CD4-positive, alpha-beta memory T cell (primary cell): ENCODE results near the gene SCYL3. TPM values are rescaled to one million over a fixed set of nuclear protein-coding genes. Genes with fewer than 3 reads are reported as not detected.

Source experiments
- CTCF ChIA-PET: fragments of 350-600 bp; sonication (Branson Sonifier 250); formaldehyde crosslinking; loops from one replicate; lab custom pipeline; 2021; ENCODE audit warnings: inconsistent platforms; ENCODE audit not compliant: partially characterized antibody; lab: Charles Lee
- POLR2A ChIA-PET: fragments of 350-600 bp; sonication (Branson Sonifier 250); formaldehyde crosslinking; loops from one replicate; lab custom pipeline; 2021; ENCODE audit not compliant: partially characterized antibody; lab: Charles Lee
- DNase-seq, 5 donors: peaks; one replicate each; pipeline versions ENCODE4 v3.0.0 to v3.0.0-alpha.2; 2020 to 2022; ENCODE audit warnings: mixed read lengths in 1 of 5
- H3K27ac ChIP-seq: one replicate; pipeline ENCODE4 v1.7.0; 2013; ENCODE audit warnings: low read depth, low read length
- H3K27me3 ChIP-seq: 2 replicates; pipeline ENCODE4 v1.7.0; 2013; ENCODE audit warnings: mild to moderate bottlenecking, low read length, moderate library complexity; ENCODE audit not compliant: insufficient read depth
- H3K36me3 ChIP-seq: 2 replicates; pipeline ENCODE4 v1.7.0; 2013; ENCODE audit warnings: mild to moderate bottlenecking, low read length, moderate library complexity; ENCODE audit not compliant: insufficient read depth
- H3K4me1 ChIP-seq: 2 replicates; pipeline ENCODE4 v1.7.0; 2013; ENCODE audit warnings: mild to moderate bottlenecking, low read length, moderate library complexity; ENCODE audit not compliant: insufficient read depth
- H3K4me3 ChIP-seq, 2 donors: one replicate each; pipeline ENCODE4 v1.7.0; 2013; ENCODE audit warnings: low read length in 2 of 2, mild to moderate bottlenecking in 1 of 2
- H3K9me3 ChIP-seq, 2 donors: one replicate each; pipeline ENCODE4 v1.7.0; 2013; ENCODE audit warnings: low read length in 2 of 2, control low read depth in 1 of 2; ENCODE audit not compliant: control insufficient read depth in 1 of 2
- H3K27ac Mint-ChIP-seq, 7 donors: one replicate each; pipeline ENCODE4 v1.8.0; 2020 to 2021; ENCODE audit warnings: mixed read lengths in 7 of 7, mild to moderate bottlenecking in 6 of 7, inconsistent platforms in 3 of 7, moderate library complexity in 3 of 7
- H3K27me3 Mint-ChIP-seq, 2 donors: one replicate each; pipeline ENCODE4 v1.8.0; 2020 to 2021; ENCODE audit warnings: mixed read lengths in 2 of 2
- H3K36me3 Mint-ChIP-seq, 2 donors: one replicate each; pipeline ENCODE4 v1.8.0; 2020 to 2021; ENCODE audit warnings: mixed read lengths in 2 of 2, inconsistent platforms in 1 of 2, mild to moderate bottlenecking in 1 of 2
- H3K4me1 Mint-ChIP-seq, 4 donors: one replicate each; pipeline ENCODE4 v1.8.0; 2020 to 2021; ENCODE audit warnings: mixed read lengths in 4 of 4, mild to moderate bottlenecking in 1 of 4
- H3K4me3 Mint-ChIP-seq, 8 donors: one replicate each; pipeline ENCODE4 v1.8.0; 2020 to 2021; ENCODE audit warnings: mixed read lengths in 8 of 8, mild to moderate bottlenecking in 7 of 8, moderate library complexity in 6 of 8, inconsistent platforms in 3 of 8
- H3K9me3 Mint-ChIP-seq, 8 donors: one replicate each; pipeline ENCODE4 v1.8.0; 2020 to 2021; ENCODE audit warnings: mixed read lengths in 8 of 8, mild to moderate bottlenecking in 5 of 8, inconsistent platforms in 3 of 8, moderate library complexity in 1 of 8
- intact Hi-C: fragments of 100-400 bp; cut with micrococcal nuclease; formaldehyde crosslinking; loops from one replicate; pipeline ENCODE4 v1.15.1; 2023
- polyA plus RNA-seq, 2 donors: library from polyadenylated mRNA; unstranded; fragments of 300-500 nt; fragmentation: Illumina TruSeq; gene quantifications; one replicate each; pipeline ENCODE4 v1.2.3, GENCODE V29; 2021
- total RNA-seq, 2 experiments: library from RNA; stranded (reverse); gene quantifications; one replicate each; pipeline ENCODE4 v1.2.3, GENCODE V29; 2021

The SCYL3 gene
- total and polyA plus RNA-seq, 4 experiments from 2014 or later = 14.4 to 24.3 (median 19.6) TPM

DNA sequence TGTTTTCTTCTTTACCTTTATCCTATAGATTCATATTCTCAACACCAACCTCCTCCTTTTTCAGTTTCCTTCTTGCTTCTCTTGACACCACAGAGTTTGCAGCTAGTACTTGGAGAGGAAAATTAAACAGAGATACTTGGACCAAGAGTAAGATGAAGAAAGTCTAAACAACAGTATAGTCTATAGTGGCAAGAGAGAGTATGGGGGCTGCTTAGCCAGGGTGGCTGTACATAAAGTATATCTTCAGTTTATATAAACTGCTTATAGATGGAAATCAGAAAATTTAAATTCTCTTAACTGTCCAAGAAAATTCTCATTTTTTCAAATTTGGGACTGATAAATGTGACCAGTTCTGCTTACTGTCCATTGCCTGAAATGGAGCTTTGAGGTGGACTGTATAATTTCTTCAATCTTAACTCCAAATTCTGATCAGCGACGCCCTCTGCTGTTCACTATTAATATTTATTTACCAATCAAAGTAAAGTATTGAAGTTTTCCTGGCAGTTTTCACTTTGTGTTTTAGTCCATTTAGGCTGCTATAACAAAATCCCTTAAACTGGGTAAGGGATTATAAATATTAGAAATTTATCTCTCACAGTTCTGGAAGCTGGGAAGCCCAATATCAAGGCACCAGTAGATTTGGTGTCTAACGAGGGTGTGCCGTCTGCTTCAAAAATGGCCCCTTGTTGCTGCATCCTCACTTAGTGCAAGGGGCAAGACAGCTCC, 84.2 kb downstream of the SCYL3 start:
- H3K27me3 ChIP-seq = no peaks in the 10 kb centered on the region
- intact Hi-C loops = loop anchor here (1.0 kb wide), 4 partner anchors 97 to 263 kb away; partner anchors contain the start of gene F5
- H3K4me3 ChIP-seq = no peak overlapping the region
- H3K9me3 ChIP-seq = no peaks in the 10 kb centered on the region
- no peaks in the 10 kb centered on the region for H3K9me3 Mint-ChIP-seq
- peak overlapping the region in 1 of 7 donors; percentile 38 for H3K27ac Mint-ChIP-seq
- H3K4me1 ChIP-seq = no peaks in the 10 kb centered on the region
- H3K27me3 Mint-ChIP-seq = no peaks in the 10 kb centered on the region
- H3K27ac ChIP-seq = no peak overlapping the region
- ChIA-PET CTCF (interaction anchor here (0.7 to 9.0 kb wide), 18 partner anchors 8 to 1206 kb away, joined by 3 to 110 read pairs (median 6); partner anchors contain the start of gene F5), POLR2A (interaction anchor here (1.6 kb wide), 1 partner anchor 14 kb away, joined by 4 read pairs; the partner anchor contains the start of gene METTL18)
- peak in 4 of 5 donors; percentile 31 to 37 (median 34) for DNase-seq
- no peaks in the 10 kb centered on the region for H3K36me3 ChIP-seq
- H3K4me1 Mint-ChIP-seq = peaks cover 0 to 1% (median 0%) of the 10 kb centered on the region in 4 donors
- H3K4me3 Mint-ChIP-seq = no peak overlapping the region
- H3K36me3 Mint-ChIP-seq = peaks cover 7 to 10% of the 10 kb centered on the region in 2 donors

DNA sequence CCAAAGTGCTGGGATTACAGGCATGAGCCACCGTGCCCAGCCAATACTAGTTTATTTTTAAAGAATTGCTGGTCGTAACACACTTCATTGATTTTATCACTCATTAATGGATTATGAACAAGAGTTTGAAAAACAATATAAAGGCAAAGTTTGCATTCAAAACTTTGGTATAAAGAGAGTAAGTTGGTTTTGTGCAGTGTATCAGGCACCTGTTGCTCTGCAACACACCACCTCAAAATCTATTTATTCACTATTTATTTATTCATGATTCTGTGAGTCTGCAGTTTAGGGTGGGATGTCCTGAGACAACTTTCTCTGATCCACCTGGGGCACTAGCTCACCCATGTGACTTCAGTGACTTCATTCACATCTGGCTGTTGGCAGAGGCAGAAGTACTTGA, 88.8 kb downstream of the SCYL3 start:
- ChIA-PET POLR2A (no interaction called here), CTCF (interaction anchor here (9.0 kb wide), 1 partner anchor 256 kb away, joined by 110 read pairs; no protein-coding TSS in a partner anchor)
- no peaks in the 10 kb centered on the region for H3K4me1 Mint-ChIP-seq
- H3K4me3 Mint-ChIP-seq = no peak overlapping the region
- H3K4me1 ChIP-seq = no peaks in the 10 kb centered on the region
- no peak for DNase-seq
- H3K27me3 ChIP-seq = no peaks in the 10 kb centered on the region
- H3K36me3 Mint-ChIP-seq = peaks cover 0 to 13% of the 10 kb centered on the region in 2 donors
- intact Hi-C loops = no loop called here
- no peak overlapping the region for H3K4me3 ChIP-seq
- no peaks in the 10 kb centered on the region for H3K36me3 ChIP-seq
- H3K9me3 Mint-ChIP-seq = no peaks in the 10 kb centered on the region
- no peaks in the 10 kb centered on the region for H3K9me3 ChIP-seq
- H3K27me3 Mint-ChIP-seq = no peaks in the 10 kb centered on the region
- no peak overlapping the region for H3K27ac ChIP-seq
- H3K27ac Mint-ChIP-seq = no peak overlapping the region

- ChIA-PET CTCF (interaction anchor here (1.5 kb wide), 2 partner anchors 251 to 253 kb away, joined by 3 to 4 read pairs; no protein-coding TSS in a partner anchor), POLR2A (interaction anchor here (1.1 kb wide), 1 partner anchor 9 kb away, joined by 3 read pairs; no protein-coding TSS in a partner anchor)
- Histone ChIP-seq H3K4me1 (no peaks in the 10 kb centered on the region), H3K27ac (no peak overlapping the region), H3K36me3 (no peaks in the 10 kb centered on the region), H3K4me3 (no peak overlapping the region), H3K27me3 (no peaks in the 10 kb centered on the region), H3K9me3 (no peaks in the 10 kb centered on the region)
- DNase-seq = no peak
- Mint-ChIP-seq H3K27me3 (no peaks in the 10 kb centered on the region), H3K27ac (no peak overlapping the region), H3K4me1 (peaks cover 0 to under 1% (median under 1%) of the 10 kb centered on the region in 4 donors), H3K4me3 (no peak overlapping the region), H3K36me3 (peaks cover 0 to 12% of the 10 kb centered on the region in 2 donors), H3K9me3 (no peaks in the 10 kb centered on the region)
- intact Hi-C loops = no loop called here
Observed at GRCh38 chr1:169802888-169803287, 90.8 kb downstream of the SCYL3 start.

Other genes starting within 250 kb of the SCYL3 start
- 100 to 1,000 TPM; 378 to 396 TPM for gene SELL, start 182.3 kb downstream of the SCYL3 start, total RNA-seq
- gene SELL, start 182.3 kb downstream of the SCYL3 start, polyA plus RNA-seq = 1,000 to 10,000 TPM in 1 of 2 donors, 100 to 1,000 TPM in 1; 876 to 1,603 TPM
- not detected for gene SELE, start 159.8 kb downstream of the SCYL3 start, total RNA-seq
- not detected for gene SELE, start 159.8 kb downstream of the SCYL3 start, polyA plus RNA-seq
- 10 to 100 TPM; 21.0 to 23.8 TPM for gene METTL18, start 99.0 kb downstream of the SCYL3 start, total RNA-seq
- 10 to 100 TPM; 16.9 to 31.0 TPM for gene METTL18, start 99.0 kb downstream of the SCYL3 start, polyA plus RNA-seq
- gene KIFAP3, start 180.8 kb upstream of the SCYL3 start, total RNA-seq = 10 to 100 TPM; 20.2 to 22.2 TPM
- gene KIFAP3, start 180.8 kb upstream of the SCYL3 start, polyA plus RNA-seq = 10 to 100 TPM; 16.1 to 16.7 TPM